HepG2 (cell line): Measurements from ENCODE around the gene ERF. TPM values are rescaled to one million over a fixed set of nuclear protein-coding genes. Genes with fewer than 3 reads are reported as not detected.

ENCODE experiments used
- AKAP8 ChIP-seq: sonication (generic); formaldehyde crosslinking; IDR thresholded peaks from 2 replicates; pipeline ENCODE4 v1.5.1; 2020; ENCODE audit warnings: mild to moderate bottlenecking, missing genetic modification reagents
- ATM ChIP-seq: fragments of 450-650 bp; IDR thresholded peaks from 2 replicates; pipeline ENCODE4 v1.7.1; 2017; ENCODE audit warnings: mild to moderate bottlenecking, borderline replicate concordance
- CENPBD1 ChIP-seq: sonication (generic); formaldehyde crosslinking; IDR thresholded peaks from 2 replicates; pipeline ENCODE4 v1.8.0; 2022; ENCODE audit warnings: missing genetic modification reagents, low read depth, mild to moderate bottlenecking, borderline replicate concordance
- ETV5 ChIP-seq: IDR thresholded peaks from 2 replicates; pipeline ENCODE4 v1.6.1; 2018; ENCODE audit warnings: missing biosample characterization, missing genetic modification reagents, inconsistent platforms, borderline replicate concordance
- ETV6 ChIP-seq: sonication (generic); formaldehyde crosslinking; conservative IDR thresholded peaks from 2 replicates; pipeline ENCODE4 v1.4.0; 2020; ENCODE audit warnings: missing genetic modification reagents
- FOXK2 ChIP-seq: fragments of 450-650 bp; IDR thresholded peaks from 2 replicates; pipeline ENCODE4 v1.6.1; 2016
- HNRNPK ChIP-seq: fragments of 200-400 bp; formaldehyde crosslinking; IDR thresholded peaks from 2 replicates; pipeline ENCODE4 v1.6.1; 2018; ENCODE audit warnings: low read length, low read depth, moderate library complexity, mild to moderate bottlenecking; ENCODE audit not compliant: poor library complexity, severe bottlenecking
- HOXD1 ChIP-seq: sonication (generic); formaldehyde crosslinking; IDR thresholded peaks from 2 replicates; pipeline ENCODE4 v1.5.0; 2020; ENCODE audit warnings: missing genetic modification reagents
- NCOA2 ChIP-seq: sonication (generic); formaldehyde crosslinking; IDR thresholded peaks from 2 replicates; pipeline ENCODE4 v1.8.0; 2022; ENCODE audit warnings: inconsistent platforms
- PAF1 ChIP-seq: IDR thresholded peaks from 2 replicates; pipeline ENCODE4 v1.6.1; 2016; ENCODE audit warnings: missing genetic modification reagents, missing compliant biosample characterization
- RAD21 ChIP-seq: fragments of 450-650 bp; formaldehyde crosslinking; IDR thresholded peaks from 2 replicates; pipeline ENCODE4 v1.5.0; 2020; ENCODE audit warnings: mild to moderate bottlenecking
- RELA ChIP-seq: sonication (generic); formaldehyde crosslinking; IDR thresholded peaks from 2 replicates; pipeline ENCODE4 v1.4.0; 2020; ENCODE audit warnings: missing genetic modification reagents
- YEATS4 ChIP-seq: sonication (generic); formaldehyde crosslinking; IDR thresholded peaks from 2 replicates; pipeline ENCODE4 v1.4.0; 2020; ENCODE audit warnings: missing genetic modification reagents, borderline replicate concordance
- ZBTB34 ChIP-seq: sonication (generic); formaldehyde crosslinking; IDR thresholded peaks from 2 replicates; pipeline ENCODE4 v1.8.0; 2022; ENCODE audit warnings: mild to moderate bottlenecking, missing genetic modification reagents
- ZNF136 ChIP-seq: sonication (generic); formaldehyde crosslinking; IDR thresholded peaks from 2 replicates; pipeline ENCODE4 v1.8.1; 2022; ENCODE audit warnings: low read depth, mild to moderate bottlenecking, moderate library complexity, missing genetic modification reagents
- ZNF563 ChIP-seq: sonication (generic); formaldehyde crosslinking; IDR thresholded peaks from 2 replicates; pipeline ENCODE4 v1.8.0; 2022; ENCODE audit warnings: mild to moderate bottlenecking, moderate library complexity, missing genetic modification reagents
- ZNF569 ChIP-seq: sonication (generic); formaldehyde crosslinking; IDR thresholded peaks from 2 replicates; pipeline ENCODE4 v1.5.0; 2020; ENCODE audit warnings: mild to moderate bottlenecking, missing genetic modification reagents, moderate library complexity, borderline replicate concordance
- polyA plus RNA-seq, 8 experiments: library from polyadenylated mRNA; depleted of rRNA in 3 of 8; stranded (reverse) in 7 of 8; unstranded in 1 of 8; fragments of >200 nt; fragmentation: Illumina TruSeq in 4 of 8; extraction: Trizol in 4 of 8; gene quantifications; 2 replicates each; pipeline versions ENCODE4 v1.2.1 to v1.2.3, GENCODE V29; 2011 to 2016; ENCODE audit warnings: low read depth in 4 of 8, missing spikeins in 1 of 8, mixed read lengths in 1 of 8; ENCODE audit not compliant: insufficient read depth in 1 of 8
- total RNA-seq, 5 experiments: library from RNA; depleted of rRNA; stranded (reverse); fragments of >200 nt; fragmentation: Illumina TruSeq; extraction: Trizol; gene quantifications; 2 replicates each; pipeline ENCODE4 v1.2.3, GENCODE V29; 2016; ENCODE audit warnings: low read depth in 1 of 5
- TF ChIP-seq, protein P1 (sequence below): sonication (generic); formaldehyde crosslinking; IDR thresholded peaks from one replicate; pipeline ENCODE4 v1.5.1; 2020; ENCODE audit warnings: mild to moderate bottlenecking, missing genetic modification reagents; ENCODE audit errors: not compliant biosample characterization

ERF gene
- total and polyA plus RNA-seq, 2 of the 13 experiments (the other 11 are each of a cell fraction or from before 2014, with no cell fraction given): 67.1 to 69.9 TPM

DNA sequence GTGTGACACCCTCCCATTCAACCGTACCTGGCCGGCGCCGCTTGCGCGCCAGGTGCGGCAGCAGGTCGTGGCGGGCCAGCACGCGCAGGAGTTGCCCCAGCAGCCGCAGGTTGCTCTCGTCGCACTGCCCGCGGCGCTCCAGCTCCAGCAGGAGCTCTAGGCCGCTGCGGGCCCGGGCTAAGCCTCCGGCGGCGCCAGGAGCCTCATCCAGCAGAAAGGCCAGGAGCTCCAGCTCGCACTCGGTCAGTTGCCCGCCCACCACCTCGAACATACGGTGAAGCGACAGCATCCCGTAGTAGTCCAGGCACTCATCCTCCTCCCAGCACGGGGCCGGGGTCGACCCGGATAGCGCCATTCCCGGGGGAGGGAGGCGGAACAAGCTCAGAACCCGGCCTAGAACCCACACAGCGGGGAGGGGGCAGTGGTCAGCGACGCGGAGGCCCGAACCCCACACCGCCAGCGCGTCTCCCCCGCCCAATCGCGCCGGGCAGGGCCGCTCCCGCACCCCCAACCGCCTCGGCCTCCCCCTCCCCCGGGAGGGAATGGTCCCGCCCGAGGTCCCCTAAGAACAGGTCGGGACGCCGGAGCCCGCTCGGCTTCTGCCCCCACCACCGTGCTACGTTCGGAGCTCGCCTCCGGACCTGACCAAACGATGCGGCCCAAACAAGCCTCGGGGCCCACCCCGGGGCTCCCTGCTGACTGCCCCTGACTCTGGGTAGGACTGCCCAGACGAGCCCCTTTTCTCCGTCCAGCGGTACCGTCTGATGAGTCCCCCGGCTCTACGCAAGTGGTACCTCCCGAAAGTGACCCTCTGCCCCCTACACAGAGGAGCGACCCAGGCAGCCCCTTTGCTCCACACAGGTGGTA is 38.0 kb downstream of the ERF start (continued):
- TF ChIP-seq, protein P1, sequence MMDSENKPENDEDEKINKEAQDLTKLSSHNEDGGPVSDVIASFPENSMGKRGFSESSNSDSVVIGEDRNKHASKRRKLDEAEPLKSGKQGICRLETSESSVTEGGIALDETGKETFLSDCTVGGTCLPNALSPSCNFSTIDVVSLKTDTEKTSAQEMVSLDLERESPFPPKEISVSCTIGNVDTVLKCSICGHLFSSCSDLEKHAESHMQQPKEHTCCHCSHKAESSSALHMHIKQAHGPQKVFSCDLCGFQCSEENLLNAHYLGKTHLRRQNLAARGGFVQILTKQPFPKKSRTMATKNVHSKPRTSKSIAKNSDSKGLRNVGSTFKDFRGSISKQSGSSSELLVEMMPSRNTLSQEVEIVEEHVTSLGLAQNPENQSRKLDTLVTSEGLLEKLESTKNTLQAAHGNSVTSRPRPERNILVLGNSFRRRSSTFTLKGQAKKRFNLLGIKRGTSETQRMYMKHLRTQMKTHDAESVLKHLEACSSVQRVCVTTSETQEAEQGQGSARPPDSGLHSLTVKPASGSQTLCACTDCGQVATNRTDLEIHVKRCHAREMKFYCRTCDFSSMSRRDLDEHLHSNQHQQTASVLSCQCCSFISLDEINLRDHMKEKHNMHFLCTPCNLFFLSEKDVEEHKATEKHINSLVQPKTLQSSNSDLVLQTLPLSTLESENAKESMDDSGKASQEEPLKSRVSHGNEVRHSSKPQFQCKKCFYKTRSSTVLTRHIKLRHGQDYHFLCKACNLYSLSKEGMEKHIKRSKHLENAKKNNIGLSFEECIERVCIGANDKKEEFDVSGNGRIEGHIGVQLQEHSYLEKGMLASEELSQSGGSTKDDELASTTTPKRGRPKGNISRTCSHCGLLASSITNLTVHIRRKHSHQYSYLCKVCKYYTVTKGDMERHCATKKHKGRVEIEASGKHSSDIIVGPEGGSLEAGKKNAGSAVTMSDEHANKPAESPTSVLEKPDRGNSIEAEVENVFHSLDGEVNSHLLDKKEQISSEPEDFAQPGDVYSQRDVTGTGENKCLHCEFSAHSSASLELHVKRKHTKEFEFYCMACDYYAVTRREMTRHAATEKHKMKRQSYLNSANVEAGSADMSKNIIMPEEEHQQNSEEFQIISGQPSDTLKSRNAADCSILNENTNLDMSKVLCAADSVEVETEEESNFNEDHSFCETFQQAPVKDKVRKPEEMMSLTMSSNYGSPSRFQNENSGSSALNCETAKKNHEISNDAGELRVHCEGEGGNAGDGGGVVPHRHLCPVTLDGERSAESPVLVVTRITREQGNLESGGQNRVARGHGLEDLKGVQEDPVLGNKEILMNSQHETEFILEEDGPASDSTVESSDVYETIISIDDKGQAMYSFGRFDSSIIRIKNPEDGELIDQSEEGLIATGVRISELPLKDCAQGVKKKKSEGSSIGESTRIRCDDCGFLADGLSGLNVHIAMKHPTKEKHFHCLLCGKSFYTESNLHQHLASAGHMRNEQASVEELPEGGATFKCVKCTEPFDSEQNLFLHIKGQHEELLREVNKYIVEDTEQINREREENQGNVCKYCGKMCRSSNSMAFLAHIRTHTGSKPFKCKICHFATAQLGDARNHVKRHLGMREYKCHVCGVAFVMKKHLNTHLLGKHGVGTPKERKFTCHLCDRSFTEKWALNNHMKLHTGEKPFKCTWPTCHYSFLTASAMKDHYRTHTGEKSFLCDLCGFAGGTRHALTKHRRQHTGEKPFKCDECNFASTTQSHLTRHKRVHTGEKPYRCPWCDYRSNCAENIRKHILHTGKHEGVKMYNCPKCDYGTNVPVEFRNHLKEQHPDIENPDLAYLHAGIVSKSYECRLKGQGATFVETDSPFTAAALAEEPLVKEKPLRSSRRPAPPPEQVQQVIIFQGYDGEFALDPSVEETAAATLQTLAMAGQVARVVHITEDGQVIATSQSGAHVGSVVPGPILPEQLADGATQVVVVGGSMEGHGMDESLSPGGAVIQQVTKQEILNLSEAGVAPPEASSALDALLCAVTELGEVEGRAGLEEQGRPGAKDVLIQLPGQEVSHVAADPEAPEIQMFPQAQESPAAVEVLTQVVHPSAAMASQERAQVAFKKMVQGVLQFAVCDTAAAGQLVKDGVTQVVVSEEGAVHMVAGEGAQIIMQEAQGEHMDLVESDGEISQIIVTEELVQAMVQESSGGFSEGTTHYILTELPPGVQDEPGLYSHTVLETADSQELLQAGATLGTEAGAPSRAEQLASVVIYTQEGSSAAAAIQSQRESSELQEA (CRISPR knock-in tag): no peak
- no peak for TF ChIP-seq ATM
- TF ChIP-seq ETV5 (CRISPR knock-in tag): no peak
- TF ChIP-seq YEATS4: no peak
- TF ChIP-seq HOXD1 (CRISPR knock-in tag): no peak
- TF ChIP-seq RAD21 (CRISPR knock-in tag): 0 out of 2 replicates have a peak, but pooled peaks have one; percentile 7
- no peak for TF ChIP-seq PAF1
- no peak for TF ChIP-seq ZBTB34 (CRISPR knock-in tag)
- TF ChIP-seq ZNF136: no peak
- TF ChIP-seq ETV6 (CRISPR knock-in tag): no peak
- no peak for TF ChIP-seq HNRNPK
- TF ChIP-seq AKAP8 (CRISPR knock-in tag): no peak
- no peak for TF ChIP-seq FOXK2
- no peak; the same call in 1 of the 2 replicates for TF ChIP-seq NCOA2 (CRISPR knock-in tag)
- no peak for TF ChIP-seq ZNF569
- TF ChIP-seq RELA (CRISPR knock-in tag): no peak
- no peak; the same call in 1 of the 2 replicates for TF ChIP-seq ZNF563
- TF ChIP-seq CENPBD1: no peak
